Activated CD4-positive, alpha-beta T cell treated with anti-CD3 and anti-CD28 coated beads, Interleukin-2, amount 50 U/mL, for 48 hours (primary cell): ENCODE measurements around the gene CSRP1.
A peak's percentile ranks its signal among the peaks of the same experiment; 100 is the strongest.
"Not testable (repeated sequence)": the region's sequence is repeated elsewhere in the genome, so short reads cannot be mapped to it uniquely, and the experiment has no call there.

ENCODE experiments used
- DNase-seq, 2 experiments: peaks; one replicate each; pipeline ENCODE4 v3.0.0-alpha.2; 2020

Gene CSRP1

GRCh38 chr1:201495551-201496295, 11.2 kb downstream of the CSRP1 start:
- no peak for DNase-seq

DNA sequence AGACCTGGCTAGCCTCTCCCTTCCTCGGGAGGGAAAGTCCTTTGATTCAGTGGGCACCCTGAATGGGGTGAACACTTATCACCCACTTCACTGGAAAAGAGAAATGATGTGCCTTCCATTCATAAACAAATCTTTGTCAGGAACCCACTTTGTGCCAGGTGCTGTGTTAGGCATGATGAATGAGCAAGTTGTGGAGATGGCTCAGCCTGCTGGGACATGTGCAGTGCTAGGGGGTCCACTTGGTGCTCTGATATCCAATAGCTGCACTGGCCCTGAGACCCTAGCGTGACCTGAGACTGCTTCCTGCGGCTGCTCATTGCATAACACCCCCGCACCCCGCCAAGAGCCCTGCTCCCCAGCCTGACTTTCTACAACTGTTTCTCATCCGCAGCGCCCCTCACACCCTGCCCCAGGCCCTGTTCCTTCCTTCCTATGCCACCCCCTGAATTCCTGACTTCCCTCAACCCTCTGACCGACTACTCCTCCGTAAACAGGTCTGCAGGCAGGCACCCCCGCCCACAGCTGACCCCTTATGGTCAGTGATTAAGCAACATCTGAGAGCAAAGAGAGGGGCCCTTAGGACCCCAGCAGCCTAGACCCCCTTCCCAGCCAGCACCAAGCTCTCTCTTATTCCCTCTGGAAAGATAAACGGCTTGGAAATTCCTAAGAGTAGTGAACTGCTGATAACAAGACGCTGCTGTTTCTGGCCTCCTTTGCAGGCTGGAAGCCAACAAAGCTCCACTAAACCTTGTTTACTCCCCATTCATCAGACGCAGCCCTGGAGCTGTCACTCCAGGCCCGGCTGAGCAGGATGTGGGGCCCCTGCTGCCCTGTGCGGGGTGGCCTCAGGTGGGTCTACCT, 12.9 kb downstream of the CSRP1 start:
- DNase-seq = no peak

GRCh38 chr1:201493026-201493656, 13.8 kb downstream of the CSRP1 start:
- DNase-seq = not testable (repeated sequence)

GRCh38 chr1:201491896-201492511, 14.9 kb downstream of the CSRP1 start:
- no peak for DNase-seq

GRCh38 chr1:201490708-201491131, 16.2 kb downstream of the CSRP1 start:
- no peak for DNase-seq

- DNase-seq = no peak
Measured at GRCh38 chr1:201489643-201490261, 17.2 kb downstream of the CSRP1 start.

DNA sequence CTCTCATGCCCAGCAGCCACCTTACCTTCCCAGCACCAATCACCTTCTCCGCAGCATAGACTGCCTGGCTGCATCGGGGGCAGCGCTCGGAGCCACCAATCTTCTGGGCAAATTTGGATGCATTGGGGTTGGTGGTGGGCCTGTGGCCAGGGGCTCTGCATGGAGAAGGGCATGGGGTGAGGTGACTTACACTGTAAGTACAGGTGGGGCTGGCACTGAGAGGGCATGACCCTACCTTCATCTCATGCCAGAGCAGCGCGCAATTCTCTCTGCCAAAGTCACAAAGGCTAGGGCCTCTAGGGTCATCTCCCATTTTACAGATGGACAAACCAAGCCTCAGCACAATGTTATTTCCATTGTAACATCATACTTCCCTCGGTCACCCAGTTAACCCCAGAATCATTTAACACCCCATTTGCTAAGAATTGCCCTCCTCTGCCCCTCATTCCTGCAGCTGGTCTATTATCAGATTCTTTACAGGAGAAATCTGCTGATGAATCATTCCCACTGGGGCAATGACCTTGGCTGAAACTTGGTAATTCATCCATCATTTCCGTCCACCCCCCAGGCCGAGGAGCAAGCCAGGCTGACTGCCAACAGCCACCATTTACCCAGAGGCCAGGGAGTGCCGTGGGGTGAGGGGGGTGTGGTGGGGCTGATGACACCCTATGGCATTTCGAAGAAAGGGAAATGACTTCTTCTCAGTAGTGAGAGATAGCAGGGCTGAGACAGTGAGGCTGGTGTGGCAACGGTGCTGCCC, 17.9 kb downstream of the CSRP1 start:
- DNase-seq = no peak

DNA sequence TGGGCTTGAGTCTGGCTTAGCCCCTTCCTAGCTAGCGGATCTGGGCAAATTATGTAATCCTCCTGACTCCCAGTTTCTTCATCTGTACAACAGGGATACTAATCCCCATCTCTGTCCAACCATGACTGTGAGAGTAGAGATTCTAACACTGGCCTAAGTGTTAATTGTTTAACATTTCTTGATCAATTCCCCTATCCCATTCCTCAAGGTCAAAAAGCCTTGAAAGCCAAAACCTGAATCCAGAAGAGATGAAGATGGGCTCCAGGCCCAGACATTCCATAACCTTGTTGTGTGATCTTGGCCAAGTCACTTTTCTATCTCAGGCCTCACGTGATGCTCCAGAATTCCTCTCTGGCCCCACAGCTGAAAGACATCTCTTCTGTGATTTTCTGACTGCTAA, 19.2 kb downstream of the CSRP1 start:
- no peak for DNase-seq

DNA sequence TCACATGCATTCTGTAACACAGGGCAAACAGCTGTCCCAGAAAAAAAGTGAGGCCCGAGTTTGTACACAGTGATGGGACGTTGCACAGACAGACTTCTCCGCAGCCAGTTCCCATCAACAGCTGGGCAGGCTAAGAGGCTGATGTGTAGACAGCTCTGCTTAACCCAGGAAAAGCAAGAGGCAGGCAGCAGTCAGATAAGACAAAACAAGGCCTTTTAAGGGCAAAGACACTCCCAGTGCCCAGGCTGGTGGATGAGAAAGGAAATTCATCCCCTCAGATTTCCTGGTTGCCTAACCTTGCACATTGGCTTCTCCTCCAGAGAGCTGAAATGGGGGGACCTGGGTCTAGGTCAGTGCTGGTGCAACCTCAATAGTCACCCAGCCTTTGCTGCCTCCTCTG, 20.7 kb downstream of the CSRP1 start:
- no peak for DNase-seq

GRCh38 chr1:201485184-201485774, 21.6 kb downstream of the CSRP1 start:
- DNase-seq = no peak

- no peak for DNase-seq
Measured at GRCh38 chr1:201483373-201483949, 23.5 kb downstream of the CSRP1 start.

DNA sequence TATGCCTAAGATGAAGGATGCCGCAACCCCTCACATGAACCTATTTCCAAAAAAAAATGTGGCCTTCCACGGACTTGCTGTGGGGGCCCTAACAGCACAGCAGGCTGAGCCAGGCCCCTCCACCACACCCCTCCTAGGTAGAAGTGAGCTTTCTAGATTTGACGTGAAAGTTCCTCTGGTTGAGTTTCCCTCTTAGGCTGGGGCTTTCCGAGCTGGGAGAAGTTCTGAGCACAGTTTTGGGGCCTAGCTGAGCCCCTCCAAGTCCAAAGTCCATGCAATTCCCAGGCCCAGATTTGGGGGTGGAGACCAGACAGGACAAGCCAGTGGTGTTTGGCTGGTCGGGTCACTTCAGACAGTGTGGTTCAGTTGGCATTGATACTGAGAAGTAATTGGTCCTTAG, 24.2 kb downstream of the CSRP1 start:
- DNase-seq = no peak

GRCh38 chr1:201481761-201482493, 25.0 kb downstream of the CSRP1 start:
- DNase-seq = peak; percentile 84 to 88

GRCh38 chr1:201481004-201481380, 25.9 kb downstream of the CSRP1 start:
- DNase-seq = no peak

- peak; percentile 77 to 79 for DNase-seq
Measured at GRCh38 chr1:201480231-201481003, 26.5 kb downstream of the CSRP1 start.

- DNase-seq = no peak
Measured at GRCh38 chr1:201479201-201479730, 27.7 kb downstream of the CSRP1 start.

DNA sequence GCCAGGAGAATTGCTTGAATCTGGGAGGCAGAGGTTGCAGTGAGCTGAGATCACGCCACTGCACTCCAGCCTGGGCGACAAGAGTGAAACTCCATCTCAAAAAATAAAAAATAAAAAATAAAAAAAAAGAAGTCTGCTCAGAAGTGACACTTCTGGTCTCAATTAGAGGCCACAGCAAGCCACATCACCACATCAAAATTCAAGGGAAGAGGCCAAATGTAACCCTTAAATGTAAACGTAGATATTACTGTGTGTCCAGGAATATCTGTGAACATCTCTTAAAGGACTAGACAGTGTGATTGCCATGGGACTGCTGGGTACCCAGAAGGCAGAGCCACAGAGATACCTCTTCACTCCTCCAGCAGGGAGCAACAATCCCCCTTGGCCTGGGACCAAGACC, 28.3 kb downstream of the CSRP1 start:
- DNase-seq = not testable (repeated sequence)

GRCh38 chr1:201476670-201477344, 30.1 kb downstream of the CSRP1 start:
- DNase-seq = no peak
